ENCODE measurements around the gene CPSF3. TPM values are rescaled to one million over a fixed set of nuclear protein-coding genes. Genes with fewer than 3 reads are reported as not detected.

CPSF3 gene
- polyA plus RNA-seq, 2 of the 4 experiments (the other 2 are of a cell fraction), result 63.4 to 77.2 TPM

GRCh38 chr2:9416962-9417316 lies 6.5 kb upstream of the CPSF3 start:
- CTCF ChIA-PET, result interaction anchor here (0.7 to 1.4 kb wide), 2 partner anchors 24 to 35 kb away, joined by 3 read pairs; no protein-coding TSS in a partner anchor
- POLR2A ChIA-PET, result no interaction called here
- no peak overlapping the region for H3K4me3 ChIP-seq
- WGBS (ENCODE audit: missing lambda C conversion rate), result 95% methylated on average over 7 of the region's 7 CpGs
- ATAC-seq (no peak), FAIRE-seq (no peak), DNase-seq (ENCODE audit: low read depth in 1 of 2, low spot score in 1 of 2) (no peak)
- H3K4me1 ChIP-seq, result peaks cover 6% of the 10 kb centered on the region
- no peak overlapping the region for H3K4me2 ChIP-seq
- H3K27ac ChIP-seq, result no peak overlapping the region
- TF ChIP-seq HES2 (IDR thresholded peaks at IDR 0.05), result no peak
- TF ChIP-seq RCOR1 (IDR thresholded peaks at IDR 0.05; ENCODE audit: low read depth, low read length), result no peak
- no peak for TF ChIP-seq USF2 (IDR thresholded peaks at IDR 0.05)
- no peak for TF ChIP-seq CBX8 (IDR thresholded peaks at IDR 0.05)
- TF ChIP-seq SMC3 (IDR thresholded peaks at IDR 0.05), result no peak
- TF ChIP-seq POLR2A (IDR thresholded peaks at IDR 0.05; ENCODE audit: low read length), result no peak
- no peak for TF ChIP-seq CEBPB (IDR thresholded peaks at IDR 0.05)
- H3K9me3 ChIP-seq, result no peaks in the 10 kb centered on the region

- Histone ChIP-seq H3K4me2 (no peak overlapping the region), H3K4me1 (peaks cover 9% of the 10 kb centered on the region), H3K4me3 (no peak overlapping the region), H3K9me3 (no peaks in the 10 kb centered on the region), H3K27ac (no peak overlapping the region)
- CTCF ChIA-PET, result interaction anchor here (0.7 to 1.4 kb wide), 3 partner anchors 12 to 66 kb away, joined by 3 read pairs; no protein-coding TSS in a partner anchor
- WGBS (ENCODE audit: missing lambda C conversion rate), result 96% methylated on average over 3 of the region's 3 CpGs
- no peak for TF ChIP-seq ZNF302 (CRISPR knock-in tag; IDR thresholded peaks at IDR 0.05)
- FAIRE-seq, result no peak
- POLR2A ChIA-PET, result no interaction called here
- ATAC-seq, result no peak
- DNase-seq (ENCODE audit: low read depth in 1 of 2, low spot score in 1 of 2), result no peak
Measured at GRCh38 chr2:9417725-9418124, 5.7 kb upstream of the CPSF3 start.

- FAIRE-seq, result no peak
- 93% methylated on average over 4 of the region's 4 CpGs for WGBS (ENCODE audit: missing lambda C conversion rate)
- POLR2A ChIA-PET, result no interaction called here
- no peak overlapping the region for H3K4me2 ChIP-seq
- no peak overlapping the region for H3K27ac ChIP-seq
- no peak for ATAC-seq
- peaks cover 9% of the 10 kb centered on the region for H3K4me1 ChIP-seq
- TF ChIP-seq FOXS1 (CRISPR knock-in tag; IDR thresholded peaks at IDR 0.05) (no peak), EHMT2 (IDR thresholded peaks at IDR 0.05; ENCODE audit: low read depth) (no peak), ZSCAN20 (CRISPR knock-in tag; IDR thresholded peaks at IDR 0.05) (no peak)
- DNase-seq (ENCODE audit: low read depth in 1 of 2, low spot score in 1 of 2), result no peak
- no peak overlapping the region for H3K4me3 ChIP-seq
- H3K9me3 ChIP-seq, result no peaks in the 10 kb centered on the region
- CTCF ChIA-PET, result interaction anchor here (0.8 to 1.7 kb wide), 3 partner anchors 17 to 271 kb away, joined by 3 to 4 read pairs (median 3); no protein-coding TSS in a partner anchor
Measured at GRCh38 chr2:9418746-9419145, 4.7 kb upstream of the CPSF3 start.

- no peaks in the 10 kb centered on the region for H3K9me3 ChIP-seq
- peaks cover 12% of the 10 kb centered on the region for H3K4me1 ChIP-seq
- POLR2A ChIA-PET, result no interaction called here
- DNase-seq (ENCODE audit: low read depth in 1 of 2, low spot score in 1 of 2) (no peak), FAIRE-seq (no peak), ATAC-seq (no peak)
- no peak overlapping the region for H3K4me2 ChIP-seq
- H3K4me3 ChIP-seq, result no peak overlapping the region
- WGBS (ENCODE audit: missing lambda C conversion rate), result 88% methylated on average over 3 of the region's 3 CpGs
- no peak overlapping the region for H3K27ac ChIP-seq
- CTCF ChIA-PET, result interaction anchor here (0.5 to 1.7 kb wide), 2 partner anchors 18 to 20 kb away, joined by 3 to 4 read pairs; no protein-coding TSS in a partner anchor
- TF ChIP-seq MAX (IDR thresholded peaks at IDR 0.05) (no peak), CBX2 (IDR thresholded peaks at IDR 0.05; ENCODE audit: borderline replicate concordance, low read depth) (no peak), ZNF302 (CRISPR knock-in tag; IDR thresholded peaks at IDR 0.05) (no peak), EP300 (IDR thresholded peaks at IDR 0.05) (no peak), RNF2 (IDR thresholded peaks at IDR 0.05; ENCODE audit: borderline replicate concordance, low read depth) (no peak), MAZ (IDR thresholded peaks at IDR 0.05; ENCODE audit: borderline replicate concordance, low read depth, low read length) (no peak), ATOH8 (CRISPR knock-in tag; IDR thresholded peaks at IDR 0.05; ENCODE audit: low read depth) (no peak), CHD2 (IDR thresholded peaks at IDR 0.05; ENCODE audit: low read length, partially characterized antibody) (no peak), RAD21 (conservative IDR thresholded peaks at IDR 0.05 in 1 of 2, IDR thresholded peaks at IDR 0.05 in 1 of 2) (no peak), JUN (IDR thresholded peaks at IDR 0.05) (no peak), HOXB5 (CRISPR knock-in tag; IDR thresholded peaks at IDR 0.05) (no peak), SREBF2 (IDR thresholded peaks at IDR 0.05) (no peak), SMC3 (IDR thresholded peaks at IDR 0.05) (no peak), CBX8 (IDR thresholded peaks at IDR 0.05) (no peak)
Measured at GRCh38 chr2:9419541-9419940, 3.9 kb upstream of the CPSF3 start.

Measured in A549 (cell line).